NCI-H2081 (cell line): ENCODE results near the gene PABPC4L.
A peak's percentile ranks its signal among the peaks of the same experiment; 100 is the strongest.
"Not testable (repeated sequence)": the region's sequence is repeated elsewhere in the genome, so short reads cannot be mapped to it uniquely, and the experiment has no call there.

Experiments used
- DNase-seq, 2 experiments: peaks; one replicate each; lab custom pipeline; 2025; lab: John Stamatoyannopoulos, UW

Gene PABPC4L

GRCh38 chr4:134201216-134202161, at the start of gene PABPC4L:
Gene PABPC4L (minus strand): TSS chr4:134201789. CDS start chr4:134201019, 770 bp downstream.
- DNase-seq: peak; percentile 7 to 48

DNA sequence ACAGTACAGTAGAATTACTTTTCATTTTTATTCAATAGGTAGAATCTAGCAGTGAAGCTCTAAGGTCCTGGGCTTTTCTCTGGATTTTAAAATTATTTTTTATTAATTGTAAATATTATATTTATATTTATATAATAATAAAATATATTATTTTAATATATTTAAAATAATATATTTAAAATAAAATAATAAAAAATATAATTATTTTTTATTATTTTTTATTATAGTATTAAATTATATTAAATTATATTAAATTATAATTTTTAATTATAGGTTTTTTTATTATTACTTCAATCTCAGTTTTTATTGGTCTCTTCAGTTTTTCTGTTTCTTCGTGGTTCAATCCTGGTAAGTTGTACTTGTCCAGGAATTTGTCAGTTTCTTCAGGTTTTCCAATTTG, 49.7 kb upstream of the PABPC4L start:
- DNase-seq: no peak

- no peak for DNase-seq
Measured at GRCh38 chr4:134243742-134244713, 42.4 kb upstream of the PABPC4L start.

- DNase-seq: no peak
Measured at GRCh38 chr4:134219043-134219442, 17.5 kb upstream of the PABPC4L start.

DNA sequence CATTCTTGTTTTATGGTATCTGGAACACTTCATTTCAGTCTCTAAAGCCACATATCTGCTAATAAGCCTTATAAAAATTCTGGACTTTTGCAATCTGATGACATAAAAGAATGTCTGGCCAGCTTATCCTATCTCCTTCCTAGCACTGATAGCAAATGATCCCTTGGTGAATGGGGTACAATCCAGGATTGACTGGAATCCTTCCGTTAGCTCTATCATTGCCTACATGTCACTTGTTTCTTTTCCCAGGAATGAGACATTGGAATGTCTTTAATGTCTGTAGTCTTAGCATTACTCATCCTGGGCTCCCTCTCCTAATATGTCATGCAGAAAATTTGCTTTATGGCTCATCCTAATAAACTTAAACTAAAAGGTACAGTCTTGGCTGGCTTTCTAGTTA, 14.8 kb upstream of the PABPC4L start:
- DNase-seq: no peak

GRCh38 chr4:134215620-134216344, 14.2 kb upstream of the PABPC4L start:
- DNase-seq: no peak

DNA sequence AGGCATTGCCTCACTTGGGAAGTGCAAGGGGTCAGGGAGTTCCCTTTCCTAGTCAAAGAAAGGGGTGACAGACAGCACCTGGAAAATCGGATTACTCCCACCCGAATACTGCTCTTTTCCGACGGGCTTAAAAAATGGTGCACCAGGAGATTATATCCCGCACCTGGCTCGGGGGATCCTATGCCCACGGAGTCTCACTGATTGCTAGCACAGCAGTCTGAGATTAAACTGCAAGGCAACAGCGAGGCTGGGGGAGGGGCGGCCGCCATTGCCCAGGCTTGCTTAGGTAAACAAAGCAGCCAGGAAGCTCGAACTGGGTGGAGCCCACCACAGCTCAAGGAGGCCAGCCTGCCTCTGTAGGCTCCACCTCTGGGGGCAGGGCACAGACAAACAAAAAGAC, 6.4 kb upstream of the PABPC4L start:
- not testable (repeated sequence) for DNase-seq

DNA sequence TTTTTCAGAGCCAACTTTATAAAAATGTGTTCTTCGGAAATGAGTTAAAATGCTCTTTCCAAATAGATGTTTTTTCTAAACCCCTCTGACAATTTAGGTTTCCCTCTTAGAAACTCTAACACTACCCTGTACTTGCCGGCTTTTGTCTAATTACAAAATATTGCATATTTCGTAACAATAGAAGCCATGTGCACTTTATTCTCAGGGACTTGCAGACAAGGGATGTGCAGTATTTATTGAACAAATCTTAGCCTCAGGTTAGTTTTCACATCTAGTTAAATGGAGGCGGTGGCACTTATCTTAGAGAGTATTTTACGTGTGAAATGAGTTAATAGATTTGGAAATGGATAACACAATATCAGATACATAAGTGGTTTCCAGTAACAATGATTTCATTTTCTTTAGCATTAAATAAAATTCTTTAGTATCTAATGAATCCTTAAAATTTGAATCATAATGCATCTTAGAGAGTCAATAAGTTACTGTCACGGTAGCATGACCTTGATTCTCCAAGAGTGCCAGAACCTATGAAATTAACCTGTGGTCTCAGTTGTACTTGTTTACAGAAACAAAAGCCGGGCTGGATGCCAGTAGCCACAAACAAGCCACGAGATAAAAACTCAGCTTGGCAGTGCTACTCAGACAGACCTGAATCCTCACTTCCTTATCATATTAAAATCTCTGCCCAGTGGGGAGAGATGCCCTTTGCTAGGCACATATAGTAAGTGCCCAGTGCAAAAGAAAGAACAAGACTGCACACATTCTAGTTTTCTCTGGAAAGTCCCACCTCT, 772 bp upstream of the PABPC4L start:
- DNase-seq: peak in 1 of 2 experiments; percentile 11

GRCh38 chr4:134200811-134201215, 776 bp downstream of the PABPC4L start:
- DNase-seq: peak in 1 of 2 experiments; percentile 2

GRCh38 chr4:134189949-134190348, 11.6 kb downstream of the PABPC4L start:
- DNase-seq: no peak

GRCh38 chr4:134189480-134189879, 12.1 kb downstream of the PABPC4L start:
- no peak for DNase-seq

GRCh38 chr4:134178706-134179105, 22.9 kb downstream of the PABPC4L start:
- DNase-seq: no peak

GRCh38 chr4:134174271-134174670, 27.3 kb downstream of the PABPC4L start:
- DNase-seq: no peak

- DNase-seq: no peak
Measured at GRCh38 chr4:134160211-134160610, 41.4 kb downstream of the PABPC4L start.

DNA sequence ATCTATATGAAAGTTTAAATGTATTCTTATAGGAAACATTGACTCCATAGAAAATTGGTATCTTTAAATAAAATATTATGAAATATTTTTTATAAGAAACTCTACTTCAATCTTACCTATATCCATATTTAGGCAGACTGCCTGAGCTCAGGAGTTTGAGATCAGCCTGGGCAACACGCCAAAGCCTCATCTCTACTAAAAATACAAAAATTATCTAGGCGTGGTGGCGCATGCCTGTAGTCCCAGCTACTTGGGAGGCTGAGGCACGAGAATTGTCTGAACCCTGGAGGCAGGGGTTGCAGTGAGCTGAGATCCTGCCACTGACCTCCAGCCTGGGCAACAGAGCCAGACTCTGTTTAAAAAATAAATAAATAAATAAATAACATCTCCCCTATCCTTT, 47.5 kb downstream of the PABPC4L start:
- DNase-seq: no peak

- no peak for DNase-seq
Measured at GRCh38 chr4:134147941-134148340, 53.6 kb downstream of the PABPC4L start.
